PC-9 (cell line): Measurements from ENCODE around the gene TMEM165.

ENCODE experiments used
- CTCF ChIP-seq: fragments of 200-600 bp; sonication (generic); conservative IDR thresholded peaks from 2 replicates; pipeline ENCODE4 v1.6.1; 2017; ENCODE audit warnings: mixed run types, antibody characterized with exemption, mild to moderate bottlenecking, moderate library complexity
- EZH2 ChIP-seq: fragments of 200-600 bp; sonication (generic); IDR thresholded peaks from 2 replicates; pipeline ENCODE4 v1.8.0; 2017; ENCODE audit warnings: antibody characterized with exemption, low read depth

- TF ChIP-seq CTCF (no peak), EZH2 (no peak)
Measured at GRCh38 chr4:55397520-55398321, 2.0 kb downstream of the TMEM165 start.
